Muscle layer of colon (tissue), 2 donors: ENCODE data around the gene NT5C3A.

Experiments used
- H3K27ac ChIP-seq: one replicate; pipeline ENCODE4 v1.7.0; 2013; ENCODE audit warnings: low read depth, mild to moderate bottlenecking, low read length, moderate library complexity
- H3K27me3 ChIP-seq, 2 donors: one replicate each; pipeline ENCODE4 v1.7.0; 2013; ENCODE audit warnings: low read length in 2 of 2, mild to moderate bottlenecking in 2 of 2; ENCODE audit not compliant: insufficient read depth in 2 of 2, control insufficient read depth in 1 of 2
- H3K36me3 ChIP-seq: one replicate; pipeline ENCODE4 v1.7.0; 2013; ENCODE audit warnings: mild to moderate bottlenecking, low read length; ENCODE audit not compliant: insufficient read depth
- H3K4me1 ChIP-seq: one replicate; pipeline ENCODE4 v1.7.0; 2013; ENCODE audit warnings: mild to moderate bottlenecking, low read length; ENCODE audit not compliant: insufficient read depth
- H3K4me3 ChIP-seq, 2 donors: one replicate each; pipeline ENCODE4 v1.7.0; 2013; ENCODE audit warnings: low read length in 2 of 2, low read depth in 1 of 2, mild to moderate bottlenecking in 1 of 2, moderate library complexity in 1 of 2
- H3K9ac ChIP-seq: one replicate; pipeline ENCODE4 v1.7.0; 2013; ENCODE audit warnings: low read length
- H3K9me3 ChIP-seq: one replicate; pipeline ENCODE4 v1.7.0; 2013; ENCODE audit warnings: mild to moderate bottlenecking, low read length
- donor health status: abdominal sarcoma.
- donor health status: Adenocarcinoma of cecum.

Gene NT5C3A

GRCh38 chr7:33053721-33054120 is 8.9 kb downstream of the NT5C3A start:
- Histone ChIP-seq H3K4me1 (peaks cover 8% of the 10 kb centered on the region), H3K27ac (no peak overlapping the region), H3K9ac (no peak overlapping the region), H3K36me3 (no peaks in the 10 kb centered on the region), H3K9me3 (no peaks in the 10 kb centered on the region), H3K27me3 (no peaks in the 10 kb centered on the region), H3K4me3 (no peak overlapping the region)

GRCh38 chr7:33050535-33051318 is 11.8 kb downstream of the NT5C3A start:
- no peak overlapping the region for H3K9ac ChIP-seq
- peak overlapping the region; percentile 38 for H3K27ac ChIP-seq
- peaks cover 6% of the 10 kb centered on the region for H3K4me1 ChIP-seq

GRCh38 chr7:33048704-33049103 is 13.9 kb downstream of the NT5C3A start:
- Histone ChIP-seq H3K4me3 (no peak overlapping the region), H3K27ac (no peak overlapping the region), H3K27me3 (no peaks in the 10 kb centered on the region), H3K9ac (no peak overlapping the region), H3K4me1 (peaks cover 20% of the 10 kb centered on the region), H3K36me3 (no peaks in the 10 kb centered on the region), H3K9me3 (no peaks in the 10 kb centered on the region)

More at GRCh38 chr7:33050535-33051318, 11.8 kb downstream of the NT5C3A start:
- no peaks in the 10 kb centered on the region for H3K27me3 ChIP-seq
- H3K36me3 ChIP-seq = no peaks in the 10 kb centered on the region
- H3K4me3 ChIP-seq = no peak overlapping the region
- H3K9me3 ChIP-seq = no peaks in the 10 kb centered on the region

GRCh38 chr7:33048257-33048656 is 14.3 kb downstream of the NT5C3A start:
- no peak overlapping the region for H3K9ac ChIP-seq
- no peaks in the 10 kb centered on the region for H3K36me3 ChIP-seq
- no peak overlapping the region for H3K4me3 ChIP-seq
- H3K27ac ChIP-seq = no peak overlapping the region
- no peaks in the 10 kb centered on the region for H3K9me3 ChIP-seq
- H3K27me3 ChIP-seq = no peaks in the 10 kb centered on the region
- H3K4me1 ChIP-seq = peaks cover 24% of the 10 kb centered on the region

GRCh38 chr7:33044986-33045385 is 17.6 kb downstream of the NT5C3A start:
- Histone ChIP-seq H3K9ac (no peak overlapping the region), H3K36me3 (no peaks in the 10 kb centered on the region), H3K4me1 (peaks cover 27% of the 10 kb centered on the region), H3K9me3 (no peaks in the 10 kb centered on the region), H3K4me3 (no peak overlapping the region), H3K27me3 (no peaks in the 10 kb centered on the region), H3K27ac (no peak overlapping the region)

GRCh38 chr7:33044401-33044718 is 18.2 kb downstream of the NT5C3A start:
- no peak overlapping the region for H3K9ac ChIP-seq
- no peaks in the 10 kb centered on the region for H3K9me3 ChIP-seq
- H3K36me3 ChIP-seq = no peaks in the 10 kb centered on the region
- H3K4me1 ChIP-seq = peaks cover 27% of the 10 kb centered on the region
- H3K4me3 ChIP-seq = no peak overlapping the region
- H3K27me3 ChIP-seq = no peaks in the 10 kb centered on the region
- H3K27ac ChIP-seq = no peak overlapping the region

- Histone ChIP-seq H3K4me3 (no peak overlapping the region), H3K9ac (no peak overlapping the region), H3K36me3 (no peaks in the 10 kb centered on the region), H3K27ac (no peak overlapping the region), H3K9me3 (no peaks in the 10 kb centered on the region), H3K27me3 (no peaks in the 10 kb centered on the region), H3K4me1 (peaks cover 27% of the 10 kb centered on the region)
Measured at GRCh38 chr7:33043501-33044400, 18.8 kb downstream of the NT5C3A start.

- Histone ChIP-seq H3K9ac (no peak overlapping the region), H3K36me3 (no peaks in the 10 kb centered on the region), H3K27ac (no peak overlapping the region), H3K4me1 (peaks cover 41% of the 10 kb centered on the region), H3K27me3 (no peaks in the 10 kb centered on the region), H3K9me3 (no peaks in the 10 kb centered on the region), H3K4me3 (no peak overlapping the region)
Measured at GRCh38 chr7:33041631-33042428, 20.7 kb downstream of the NT5C3A start.

- Histone ChIP-seq H3K27me3 (no peaks in the 10 kb centered on the region), H3K36me3 (no peaks in the 10 kb centered on the region), H3K4me3 (no peak overlapping the region), H3K27ac (peak overlapping the region; percentile 57), H3K4me1 (peaks cover 41% of the 10 kb centered on the region), H3K9me3 (no peaks in the 10 kb centered on the region), H3K9ac (peak overlapping the region; percentile 24)
Measured at GRCh38 chr7:33040803-33041516, 21.6 kb downstream of the NT5C3A start.

- Histone ChIP-seq H3K36me3 (no peaks in the 10 kb centered on the region), H3K9ac (peak overlapping the region; percentile 27), H3K4me1 (peaks cover 39% of the 10 kb centered on the region), H3K9me3 (no peaks in the 10 kb centered on the region), H3K27ac (peak overlapping the region; percentile 55), H3K4me3 (peak overlapping the region; percentile 4 to 49), H3K27me3 (no peaks in the 10 kb centered on the region)
Measured at GRCh38 chr7:33039903-33040292, 22.7 kb downstream of the NT5C3A start.
